SU-DHL-6 (cell line): ENCODE data around the gene BTN2A1.
A peak's percentile ranks its signal among the peaks of the same experiment; 100 is the strongest.

ENCODE experiments used
- H2AFZ ChIP-seq: fragments of 200-600 bp; sonication (generic); 2 replicates; pipeline ENCODE4 v1.6.1; 2014; ENCODE audit warnings: low read depth, mild to moderate bottlenecking, moderate library complexity, mixed read lengths, antibody characterized with exemption, low read length; ENCODE audit not compliant: severe bottlenecking
- H3F3A ChIP-seq: fragments of 200-600 bp; shearing (Covaris generic); 2 replicates; pipeline ENCODE4 v1.6.0; 2016; ENCODE audit warnings: antibody characterized with exemption, mild to moderate bottlenecking; ENCODE audit not compliant: insufficient read depth
- H3K27ac ChIP-seq: fragments of 200-600 bp; sonication (generic); 2 replicates; pipeline ENCODE4 v1.5.1; 2016; ENCODE audit warnings: low read depth, mild to moderate bottlenecking, low read length, moderate library complexity, mixed read lengths
- H3K27me3 ChIP-seq: fragments of 200-600 bp; sonication (generic), shearing (Covaris generic); 2 replicates; pipeline ENCODE4 v1.6.0; 2014; ENCODE audit warnings: mild to moderate bottlenecking, low read length
- H3K36me3 ChIP-seq: fragments of 200-600 bp; sonication (generic); 2 replicates; pipeline ENCODE4 v1.6.1; 2014; ENCODE audit warnings: mild to moderate bottlenecking, low read length, mixed read lengths
- H3K4me2 ChIP-seq: fragments of 300-600, 200-600 bp; shearing (Covaris generic), sonication (generic); 2 replicates; pipeline ENCODE4 v1.6.0; 2014; ENCODE audit warnings: low read length, low read depth, mild to moderate bottlenecking; ENCODE audit not compliant: poor library complexity, severe bottlenecking
- H3K4me3 ChIP-seq: fragments of 200-600 bp; sonication (generic); 2 replicates; pipeline ENCODE4 v1.5.1; 2014; ENCODE audit warnings: antibody characterized with exemption, low read length, mild to moderate bottlenecking, mixed read lengths; ENCODE audit not compliant: insufficient read depth, poor library complexity, severe bottlenecking
- H3K79me2 ChIP-seq: fragments of 200-600 bp; sonication (generic); 2 replicates; pipeline ENCODE4 v1.6.1; 2014; ENCODE audit warnings: mild to moderate bottlenecking, low read length, moderate library complexity; ENCODE audit not compliant: insufficient read depth
- H3K9ac ChIP-seq: fragments of 200-600 bp; sonication (generic); 2 replicates; pipeline ENCODE4 v1.7.0; 2014; ENCODE audit warnings: mild to moderate bottlenecking, low read length
- H3K9me2 ChIP-seq: fragments of 200-600 bp; sonication (generic); replicated peaks from 2 replicates; pipeline ENCODE4 v1.6.1; 2014; ENCODE audit warnings: low read length; ENCODE audit not compliant: insufficient read depth
- H3K9me3 ChIP-seq: fragments of 200-600 bp; sonication (generic); 2 replicates; pipeline ENCODE4 v1.6.1; 2014; ENCODE audit warnings: low read length, mixed read lengths; ENCODE audit not compliant: insufficient read depth
- H4K20me1 ChIP-seq: fragments of 200-600 bp; sonication (generic); 2 replicates; pipeline ENCODE4 v1.6.1; 2014; ENCODE audit warnings: low read depth, mild to moderate bottlenecking, antibody characterized with exemption, low read length, moderate library complexity, mixed read lengths
- EZH2phosphoT487 ChIP-seq: fragments of 200-600 bp; sonication (generic), shearing (Covaris generic); conservative IDR thresholded peaks from 2 replicates; pipeline ENCODE4 v1.6.1; 2018; ENCODE audit warnings: mild to moderate bottlenecking, antibody characterized with exemption, low read length, moderate library complexity, mixed read lengths
- TF ChIP-seq, protein P1 (sequence below): fragments of 200-600 bp; sonication (generic); IDR thresholded peaks from one replicate; pipeline ENCODE4 v1.5.1; 2017; ENCODE audit warnings: antibody characterized with exemption, mild to moderate bottlenecking, low read length, moderate library complexity; ENCODE audit not compliant: insufficient read depth, poor library complexity, severe bottlenecking

Gene BTN2A1

DNA sequence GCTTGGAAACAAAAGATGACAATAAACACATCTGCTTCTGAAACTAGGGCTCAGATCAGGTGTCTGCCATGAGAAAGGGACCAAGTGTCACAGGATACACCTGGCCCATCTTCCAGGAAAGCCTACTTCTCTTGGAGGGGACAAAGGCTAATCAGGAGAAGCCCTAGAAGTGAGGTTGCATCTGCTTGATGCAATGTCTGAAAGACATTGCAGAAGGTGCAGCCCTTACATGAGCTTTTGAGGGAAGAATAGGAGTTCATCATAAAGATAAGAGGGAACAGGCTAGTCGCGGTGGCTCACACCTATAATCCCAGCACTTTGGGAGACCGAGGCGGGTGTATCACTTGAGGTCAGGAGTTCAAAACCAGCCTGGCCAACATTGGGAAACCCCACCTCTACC is 39.9 kb downstream of the BTN2A1 start:
- Histone ChIP-seq H3F3A (peaks cover 5% of the 10 kb centered on the region; the same call in 1 of the 2 replicates), H3K4me3 (no peak overlapping the region), H3K36me3 (no peaks in the 10 kb centered on the region), H3K79me2 (no peaks in the 10 kb centered on the region), H3K9ac (no peak overlapping the region), H3K27me3 (no peaks in the 10 kb centered on the region), H3K27ac (no peak overlapping the region), H2AFZ (no peak overlapping the region), H4K20me1 (no peaks in the 10 kb centered on the region), H3K4me2 (no peak overlapping the region), H3K9me2 (no peaks in the 10 kb centered on the region), H3K9me3 (no peaks in the 10 kb centered on the region)
- TF ChIP-seq EZH2phosphoT487: no peak
- TF ChIP-seq, protein P1, sequence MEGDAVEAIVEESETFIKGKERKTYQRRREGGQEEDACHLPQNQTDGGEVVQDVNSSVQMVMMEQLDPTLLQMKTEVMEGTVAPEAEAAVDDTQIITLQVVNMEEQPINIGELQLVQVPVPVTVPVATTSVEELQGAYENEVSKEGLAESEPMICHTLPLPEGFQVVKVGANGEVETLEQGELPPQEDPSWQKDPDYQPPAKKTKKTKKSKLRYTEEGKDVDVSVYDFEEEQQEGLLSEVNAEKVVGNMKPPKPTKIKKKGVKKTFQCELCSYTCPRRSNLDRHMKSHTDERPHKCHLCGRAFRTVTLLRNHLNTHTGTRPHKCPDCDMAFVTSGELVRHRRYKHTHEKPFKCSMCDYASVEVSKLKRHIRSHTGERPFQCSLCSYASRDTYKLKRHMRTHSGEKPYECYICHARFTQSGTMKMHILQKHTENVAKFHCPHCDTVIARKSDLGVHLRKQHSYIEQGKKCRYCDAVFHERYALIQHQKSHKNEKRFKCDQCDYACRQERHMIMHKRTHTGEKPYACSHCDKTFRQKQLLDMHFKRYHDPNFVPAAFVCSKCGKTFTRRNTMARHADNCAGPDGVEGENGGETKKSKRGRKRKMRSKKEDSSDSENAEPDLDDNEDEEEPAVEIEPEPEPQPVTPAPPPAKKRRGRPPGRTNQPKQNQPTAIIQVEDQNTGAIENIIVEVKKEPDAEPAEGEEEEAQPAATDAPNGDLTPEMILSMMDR: no peak

DNA sequence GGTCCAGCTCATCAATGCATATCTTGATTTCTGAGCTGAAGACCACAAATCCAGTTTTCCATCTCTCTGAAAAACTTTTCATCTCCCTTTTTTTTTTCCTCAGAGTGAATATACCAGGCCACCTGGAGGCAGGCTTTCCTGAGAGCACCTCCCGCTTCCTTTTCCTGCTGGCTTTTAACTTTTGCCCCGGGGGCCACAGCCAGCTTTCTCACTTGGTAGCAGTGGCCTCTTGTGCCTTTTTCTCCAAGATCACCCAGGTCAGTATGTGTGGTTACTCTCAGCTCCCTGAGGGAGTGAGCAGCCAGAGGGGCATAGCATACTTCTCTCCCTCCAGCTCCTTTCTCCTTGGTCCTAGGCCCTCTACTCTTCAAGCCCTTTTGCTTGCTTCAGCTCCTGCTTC is 42.3 kb downstream of the BTN2A1 start, which contains the start of gene BTN1A1:
Gene BTN1A1, plus strand, starts transcription at position 202 of the 400 bp plus-strand sequence. CDS start 984 bp downstream, outside the sequence.
- Histone ChIP-seq H3K4me3 (no peak within 1 kb of the TSS), H3K9me3 (no peaks in the 10 kb centered on the region), H3K9ac (no peak within 1 kb of the TSS), H2AFZ (no peak within 1 kb of the TSS), H3F3A (peaks cover 5% of the 10 kb centered on the region; the same call in 1 of the 2 replicates), H3K79me2 (no peaks in the 10 kb centered on the region), H3K4me2 (no peak within 1 kb of the TSS), H3K27ac (no peak within 1 kb of the TSS), H3K27me3 (no peaks in the 10 kb centered on the region), H3K36me3 (no peaks in the 10 kb centered on the region), H4K20me1 (no peaks in the 10 kb centered on the region), H3K9me2 (no peaks in the 10 kb centered on the region)
- TF ChIP-seq EZH2phosphoT487: no peak

DNA sequence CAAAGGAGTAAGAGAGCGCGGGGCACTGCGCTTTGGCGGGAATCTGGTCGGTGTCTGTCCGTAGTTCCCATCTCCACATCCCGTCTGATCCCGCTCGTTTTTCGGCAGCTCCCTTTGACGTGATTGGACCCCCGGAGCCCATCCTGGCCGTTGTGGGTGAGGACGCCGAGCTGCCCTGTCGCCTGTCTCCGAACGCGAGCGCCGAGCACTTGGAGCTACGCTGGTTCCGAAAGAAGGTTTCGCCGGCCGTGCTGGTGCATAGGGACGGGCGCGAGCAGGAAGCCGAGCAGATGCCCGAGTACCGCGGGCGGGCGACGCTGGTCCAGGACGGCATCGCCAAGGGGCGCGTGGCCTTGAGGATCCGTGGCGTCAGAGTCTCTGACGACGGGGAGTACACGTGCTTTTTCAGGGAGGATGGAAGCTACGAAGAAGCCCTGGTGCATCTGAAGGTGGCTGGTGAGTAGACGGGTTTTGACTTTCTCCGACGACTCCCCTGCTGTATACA is 43.8 kb downstream of the BTN2A1 start:
- Histone ChIP-seq H3K79me2 (no peaks in the 10 kb centered on the region), H3F3A (peaks cover 5% of the 10 kb centered on the region; the same call in 1 of the 2 replicates), H3K9ac (peak overlapping the region; percentile 36), H3K27me3 (no peaks in the 10 kb centered on the region), H3K9me3 (no peaks in the 10 kb centered on the region), H3K4me2 (peak overlapping the region; percentile 58), H3K36me3 (no peaks in the 10 kb centered on the region), H3K9me2 (no peaks in the 10 kb centered on the region), H4K20me1 (no peaks in the 10 kb centered on the region), H3K4me3 (peak overlapping the region; percentile 3), H2AFZ (peak overlapping the region; percentile 42), H3K27ac (peak overlapping the region; percentile 66)
- TF ChIP-seq, protein P1: no peak

DNA sequence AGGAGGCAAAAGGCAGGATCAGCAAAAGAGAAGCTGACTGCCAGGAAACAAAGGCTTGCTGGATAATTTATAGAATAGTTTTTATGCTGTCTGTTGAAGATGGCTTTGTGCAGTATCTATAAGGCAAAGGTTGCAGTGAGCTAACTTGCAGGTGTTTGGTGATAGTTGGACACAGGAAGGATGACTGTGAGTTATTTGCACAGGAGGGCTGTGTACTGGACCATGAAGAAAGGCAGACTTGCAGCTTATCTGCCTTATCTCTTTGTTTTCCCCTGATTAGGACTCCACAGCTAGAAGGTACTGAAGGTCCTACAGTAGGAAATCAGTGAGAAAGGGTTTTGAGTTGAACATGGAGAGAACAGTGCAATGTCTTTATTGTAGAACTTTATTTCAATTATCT is 44.4 kb downstream of the BTN2A1 start:
- Histone ChIP-seq H3K4me3 (peak overlapping the region; percentile 3), H3K79me2 (no peaks in the 10 kb centered on the region), H3F3A (peaks cover 5% of the 10 kb centered on the region; the same call in 1 of the 2 replicates), H3K9me3 (no peaks in the 10 kb centered on the region), H3K9me2 (no peaks in the 10 kb centered on the region), H3K4me2 (peak overlapping the region; percentile 58), H4K20me1 (no peaks in the 10 kb centered on the region), H3K9ac (peak overlapping the region; percentile 36), H3K27me3 (no peaks in the 10 kb centered on the region), H2AFZ (peak overlapping the region; percentile 42), H3K36me3 (no peaks in the 10 kb centered on the region), H3K27ac (peak overlapping the region; percentile 66)
- TF ChIP-seq EZH2phosphoT487: no peak
- TF ChIP-seq, protein P1: no peak
